LNCAP (cell line): ENCODE results near the gene PLAC1.

ENCODE experiments used
- CTCF ChIP-seq: fragments of 450-650 bp; IDR thresholded peaks from 2 replicates; pipeline ENCODE4 v1.5.1; 2017; ENCODE audit warnings: mild to moderate bottlenecking

PLAC1 gene

DNA sequence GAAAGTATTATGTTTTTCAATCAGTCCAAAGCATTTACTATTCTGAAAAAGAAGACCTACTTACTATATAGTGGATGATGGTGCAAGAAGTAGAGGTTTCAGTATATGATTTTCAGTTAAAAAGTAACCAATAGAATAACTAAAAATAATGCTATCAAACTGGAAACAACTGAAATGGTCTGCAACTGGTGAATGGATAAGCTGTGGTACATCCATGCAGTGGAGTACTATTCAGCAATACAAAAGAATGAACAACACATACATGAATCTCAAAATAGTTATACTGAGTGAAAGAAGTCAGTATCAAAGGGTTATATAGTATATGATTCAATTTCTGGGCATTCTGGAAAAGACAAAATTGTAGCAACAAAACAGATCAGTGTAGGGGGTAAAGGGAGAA is 55.9 kb downstream of the PLAC1 start:
- TF ChIP-seq CTCF: no peak

- TF ChIP-seq CTCF: no peak
Measured at GRCh38 chrX:134601240-134601765, 57.0 kb downstream of the PLAC1 start.

DNA sequence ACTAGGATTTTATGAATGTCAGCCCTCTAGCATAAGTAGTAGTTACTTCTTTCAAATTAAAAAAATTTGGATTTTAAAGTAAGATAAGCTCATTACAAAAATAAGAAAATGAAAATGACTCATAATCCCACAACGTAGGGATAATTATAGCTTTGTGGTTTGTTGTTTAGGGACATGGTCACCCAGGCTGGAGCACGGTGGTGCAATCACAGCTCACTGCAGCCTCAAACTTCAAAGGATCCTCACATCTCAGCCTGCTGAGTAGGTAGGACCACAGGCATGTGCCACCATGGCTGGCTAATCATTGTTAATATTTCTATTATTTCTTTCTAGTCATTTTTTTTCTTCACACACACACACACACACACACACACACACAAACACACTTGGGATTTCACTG is 57.6 kb downstream of the PLAC1 start:
- no peak for TF ChIP-seq CTCF

DNA sequence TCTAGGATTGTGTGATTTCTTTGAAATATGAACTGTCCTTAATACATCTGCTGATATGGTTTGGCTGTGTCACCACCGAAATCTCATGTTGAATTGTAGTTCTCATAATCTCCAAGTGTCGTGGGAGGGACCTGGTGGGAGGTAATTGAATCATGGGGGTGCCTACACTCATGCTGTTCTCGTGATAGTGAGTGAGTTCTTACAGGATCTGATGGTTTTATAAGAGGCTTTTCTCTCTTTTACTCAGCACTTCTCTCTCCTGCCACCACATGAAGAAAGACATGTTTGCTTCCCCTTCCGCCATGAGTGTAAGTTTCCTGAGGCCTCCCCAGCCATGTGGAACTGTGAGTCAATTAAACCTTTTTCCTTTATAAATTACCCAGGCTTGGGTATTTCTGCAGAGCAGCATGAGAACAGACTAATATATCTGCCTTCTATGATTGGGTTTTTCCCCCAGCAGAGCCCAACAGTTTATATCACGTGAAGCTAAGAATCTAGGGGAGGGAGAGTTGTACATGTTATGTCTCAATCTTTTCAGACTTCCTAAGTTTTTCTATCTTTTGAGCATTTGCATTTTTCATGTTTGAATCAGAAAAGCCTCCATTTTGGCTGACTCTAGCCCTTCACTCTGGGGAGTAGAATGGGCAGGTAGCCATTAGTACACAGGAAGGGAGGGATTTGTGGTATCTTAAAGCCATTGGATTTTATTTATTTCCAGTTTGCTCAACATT is 58.9 kb downstream of the PLAC1 start:
- TF ChIP-seq CTCF: no peak

GRCh38 chrX:134592303-134592702 is 66.0 kb downstream of the PLAC1 start:
- no peak for TF ChIP-seq CTCF

GRCh38 chrX:134591502-134591901 is 66.8 kb downstream of the PLAC1 start:
- TF ChIP-seq CTCF: no peak

- TF ChIP-seq CTCF: no peak
Measured at GRCh38 chrX:134588806-134589205, 69.5 kb downstream of the PLAC1 start.
